Measurements from ENCODE around the gene LCE5A.
"Not testable (repeated sequence)": the region's sequence is repeated elsewhere in the genome, so short reads cannot be mapped to it uniquely, and the experiment has no call there.

The LCE5A gene

GRCh38 chr1:152510503-152510902 lies at the start of gene LCE5A:
LCE5A (plus strand) TSS chr1:152510803; CDS start chr1:152511535, 732 bp downstream.
- no peak for DNase-seq

- DNase-seq = peak; percentile 18
These were observed 49.1 kb upstream of the LCE5A start for GRCh38 chr1:152461544-152461943.

DNA sequence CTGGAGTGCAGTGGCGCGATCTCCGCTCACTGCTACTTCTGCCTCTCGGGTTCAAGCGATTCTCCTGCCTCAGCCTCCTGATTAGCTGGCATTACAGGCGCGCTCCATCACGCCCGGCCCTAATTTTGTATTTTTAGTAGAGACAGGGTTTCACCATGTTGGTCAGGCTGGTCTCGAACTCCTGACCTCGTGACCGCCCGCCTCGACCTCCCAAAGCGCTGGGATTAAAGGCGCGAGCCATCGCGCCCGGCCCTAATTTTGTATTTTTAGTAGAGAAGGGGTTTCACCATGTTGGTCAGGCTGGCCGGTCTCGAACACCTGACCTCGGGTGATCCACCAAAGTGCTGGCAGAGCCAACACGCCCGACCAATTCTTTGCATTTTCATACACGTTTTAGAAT lies 48.0 kb upstream of the LCE5A start:
- no peak for DNase-seq

DNA sequence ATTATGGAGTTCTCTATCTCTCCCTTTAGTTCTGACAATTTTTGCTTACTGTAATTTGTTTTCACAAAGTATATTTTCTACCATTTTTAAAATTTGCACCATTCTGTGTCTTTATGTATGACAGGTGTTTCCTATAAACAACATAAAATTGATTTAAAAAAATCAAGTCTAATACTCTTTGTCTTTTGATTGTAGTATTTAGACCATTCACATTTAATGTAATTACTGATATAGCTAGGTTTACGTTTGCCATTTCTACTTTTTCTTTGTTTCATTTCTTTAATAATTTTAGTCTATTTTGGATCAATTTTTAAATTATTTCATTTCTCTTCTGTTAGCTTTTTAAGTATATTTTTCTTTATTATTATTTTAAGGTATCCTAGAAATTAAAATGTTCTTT lies 44.4 kb upstream of the LCE5A start:
- DNase-seq = no peak

- DNase-seq = no peak
These were observed 36.6 kb upstream of the LCE5A start for GRCh38 chr1:152473887-152474537.

DNA sequence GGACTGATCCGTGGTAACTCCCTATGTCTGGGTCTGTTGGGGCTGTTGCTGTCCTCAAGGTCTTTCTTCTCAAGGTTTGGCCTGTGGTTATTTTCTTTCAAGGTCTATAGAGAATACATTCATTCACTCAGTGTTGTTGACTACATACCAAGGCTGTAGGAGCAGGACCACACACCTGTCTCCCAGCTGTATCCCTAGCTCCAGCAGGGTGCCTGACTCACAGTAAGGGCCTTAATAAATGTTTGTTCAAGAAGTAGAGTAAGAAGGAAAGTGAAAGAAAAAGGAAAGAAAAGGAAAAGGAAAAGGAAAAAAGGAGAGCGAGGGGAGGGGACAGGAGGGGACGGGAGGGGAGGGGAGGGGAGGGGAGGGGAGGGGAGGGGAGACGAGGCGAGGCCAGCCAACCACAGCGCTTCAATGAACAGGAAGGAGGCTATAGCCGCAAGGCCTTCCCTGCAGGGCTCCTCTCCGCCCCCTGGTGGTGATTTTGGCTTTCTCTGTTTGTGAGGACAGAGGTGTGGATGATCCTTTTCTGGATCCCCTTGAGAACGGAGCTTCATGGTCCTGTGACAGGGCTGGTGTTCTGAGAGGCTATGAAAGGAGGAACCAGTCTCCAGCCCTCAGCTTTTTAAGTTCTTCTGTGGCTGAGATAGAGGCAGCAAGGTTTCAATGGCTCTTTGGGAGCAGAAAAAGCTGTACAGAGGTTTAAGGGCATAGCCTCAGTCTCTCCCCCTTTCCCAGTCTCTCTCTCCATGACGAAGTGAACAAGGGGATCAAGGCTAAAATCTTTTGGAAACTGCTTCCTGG lies 30.6 kb upstream of the LCE5A start:
- peak; percentile 18 for DNase-seq

GRCh38 chr1:152481869-152482664 lies 28.5 kb upstream of the LCE5A start:
- no peak for DNase-seq

GRCh38 chr1:152486400-152487006 lies 24.1 kb upstream of the LCE5A start:
- no peak for DNase-seq

DNA sequence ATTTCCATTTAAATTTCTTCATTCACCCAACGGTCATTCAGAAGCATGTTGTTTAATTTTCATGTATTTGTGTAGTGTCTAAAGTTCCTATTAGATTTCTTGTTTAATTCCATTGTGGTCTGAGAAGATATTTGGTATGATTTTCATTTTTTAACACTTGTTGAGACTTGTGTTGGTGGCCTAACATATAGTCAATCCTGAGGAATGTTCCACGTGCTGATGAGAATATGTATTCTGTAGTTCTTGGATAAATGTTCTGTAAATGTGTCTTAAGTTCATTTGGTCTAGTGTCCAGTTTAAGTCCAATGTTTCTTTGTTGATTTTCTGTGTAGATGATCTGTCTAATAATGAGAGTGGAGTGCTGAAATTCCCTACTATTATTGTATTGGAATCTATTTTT lies 22.7 kb upstream of the LCE5A start:
- DNase-seq = no peak

GRCh38 chr1:152491537-152491936 lies 19.1 kb upstream of the LCE5A start:
- not testable (repeated sequence) for DNase-seq

DNA sequence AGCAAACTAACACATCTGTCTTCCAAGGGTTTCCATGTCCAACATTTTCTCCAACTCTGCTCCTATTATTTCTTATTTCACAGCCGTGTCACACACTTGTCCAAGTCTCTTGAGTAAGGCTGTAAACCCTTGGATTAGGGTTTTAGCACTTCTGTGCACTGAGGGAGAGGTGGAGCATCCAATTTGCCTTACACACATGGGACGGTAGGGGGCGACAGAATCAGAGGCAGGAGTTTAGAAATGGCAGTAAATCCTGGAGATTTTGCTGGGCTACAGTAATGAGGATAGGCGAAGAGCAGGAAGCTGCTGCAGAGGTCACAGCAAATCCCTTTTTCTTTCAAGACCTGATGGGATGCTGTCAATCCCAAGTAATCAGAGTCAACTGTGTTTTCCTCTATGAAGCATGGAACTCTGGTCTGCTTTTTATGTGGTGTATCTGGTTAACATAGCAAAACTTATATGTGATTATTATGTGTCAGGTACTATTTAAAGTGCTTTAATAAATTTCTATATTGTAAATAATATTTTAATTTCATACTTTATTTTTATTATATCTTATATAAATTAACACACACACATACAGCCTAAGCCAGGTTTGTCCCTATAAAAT lies 15.4 kb upstream of the LCE5A start:
- DNase-seq = peak; percentile 11

- no peak for DNase-seq
These were observed 13.3 kb upstream of the LCE5A start for GRCh38 chr1:152497273-152497672.

GRCh38 chr1:152501704-152502103 lies 8.9 kb upstream of the LCE5A start:
- no peak for DNase-seq

- DNase-seq = no peak
These were observed 8.0 kb upstream of the LCE5A start for GRCh38 chr1:152502496-152503180.

DNA sequence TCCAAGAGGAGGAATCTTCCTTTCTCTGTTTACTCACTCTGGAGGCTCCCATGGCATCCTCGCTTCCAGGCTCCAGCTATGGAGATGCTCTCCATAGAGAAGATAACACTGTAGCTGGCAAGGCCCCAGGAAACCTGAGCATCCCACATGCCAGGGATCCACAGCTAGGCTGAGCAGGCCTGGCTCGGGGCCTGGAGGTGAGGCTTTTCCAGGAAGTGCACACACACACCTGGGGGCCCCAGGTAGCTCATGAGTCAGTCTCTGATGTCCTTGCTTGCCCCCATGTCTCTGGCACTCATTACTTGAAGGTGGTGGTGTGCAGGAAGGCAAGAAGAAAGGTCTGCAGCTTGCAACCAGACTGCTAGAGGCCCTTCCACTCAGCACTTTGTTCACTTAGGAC lies 5.5 kb upstream of the LCE5A start:
- no peak for DNase-seq

GRCh38 chr1:152506899-152507498 lies 3.6 kb upstream of the LCE5A start:
- DNase-seq = no peak

- no peak for DNase-seq
These were observed 993 bp downstream of the LCE5A start for GRCh38 chr1:152511596-152511995.

- DNase-seq = no peak
These were observed 2.5 kb downstream of the LCE5A start for GRCh38 chr1:152513081-152513480.

DNA sequence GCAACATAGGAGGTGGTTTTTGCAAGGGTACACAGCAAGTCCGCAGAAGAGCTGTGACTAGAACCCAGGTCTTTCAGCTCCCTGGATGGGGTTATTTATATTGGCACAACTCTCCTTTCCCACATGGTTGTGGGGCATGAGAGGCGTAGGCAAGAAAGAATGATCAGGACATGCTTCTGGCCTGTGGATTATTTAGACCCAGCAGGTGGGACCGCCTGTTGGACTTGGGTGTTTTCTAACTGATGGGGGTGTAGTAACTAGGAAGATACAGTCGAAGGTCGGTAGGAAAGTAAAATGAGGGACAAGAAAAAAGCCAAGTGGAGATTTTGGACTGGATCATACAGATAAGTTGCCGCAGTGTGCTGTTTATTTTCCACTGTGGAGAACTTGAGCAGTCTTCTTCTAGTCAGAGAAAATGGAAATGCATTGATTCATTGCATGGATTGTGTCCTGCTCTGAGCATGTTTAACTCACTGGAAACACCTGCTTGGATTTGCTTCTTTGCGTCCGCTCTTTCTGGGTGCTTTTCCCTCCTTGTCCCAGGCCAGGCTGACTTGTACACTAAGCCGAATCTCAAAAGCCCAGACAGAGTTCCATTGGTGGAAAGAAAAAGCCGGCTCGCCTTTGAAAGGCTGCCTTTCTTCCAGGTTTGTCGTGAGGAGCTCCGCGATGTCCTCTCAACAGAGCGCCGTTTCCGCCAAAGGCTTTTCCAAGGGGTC lies 4.3 kb downstream of the LCE5A start:
- DNase-seq = no peak

- no peak for DNase-seq
These were observed 4.8 kb downstream of the LCE5A start for GRCh38 chr1:152515434-152515783.

GRCh38 chr1:152516082-152516481 lies 5.5 kb downstream of the LCE5A start:
- no peak for DNase-seq

Measured in NK-92 treated with Interleukin-12 subunit alpha and Interleukin-12 subunit beta, amount 100 ng/mL, for 24 hours (cell line).